GM19467 (cell line): ENCODE data around the gene HOXB2.
"Not testable (repeated sequence)": the region's sequence is repeated elsewhere in the genome, so short reads cannot be mapped to it uniquely, and the experiment has no call there.

Experiments used
- ATAC-seq: cut with Tn5 transposase; IDR thresholded peaks from one replicate; pipeline ENCODE4 v1.9.1; 2021; ENCODE audit warnings: mild to moderate bottlenecking, moderate library complexity; ENCODE audit not compliant: unreplicated experiment

Gene HOXB2

GRCh38 chr17:48517478-48517877, 27.4 kb downstream of the HOXB2 start:
- no peak for ATAC-seq

GRCh38 chr17:48515925-48516900, 28.7 kb downstream of the HOXB2 start:
- no peak for ATAC-seq

- ATAC-seq: no peak
Observed at GRCh38 chr17:48514477-48514876, 30.4 kb downstream of the HOXB2 start.

- no peak for ATAC-seq
Observed at GRCh38 chr17:48513666-48514455, 31.0 kb downstream of the HOXB2 start.

GRCh38 chr17:48513097-48513496, 31.8 kb downstream of the HOXB2 start:
- ATAC-seq: no peak

- peak; percentile 46 for ATAC-seq
Observed at GRCh38 chr17:48510761-48511604, 33.9 kb downstream of the HOXB2 start.

- ATAC-seq: no peak
Observed at GRCh38 chr17:48510381-48510760, 34.5 kb downstream of the HOXB2 start.

GRCh38 chr17:48509708-48510107, 35.2 kb downstream of the HOXB2 start:
- not testable (repeated sequence) for ATAC-seq

GRCh38 chr17:48506246-48506645, 38.7 kb downstream of the HOXB2 start:
- no peak for ATAC-seq

GRCh38 chr17:48505788-48506187, 39.1 kb downstream of the HOXB2 start:
- peak; percentile 70 for ATAC-seq

GRCh38 chr17:48504953-48505352, 40.0 kb downstream of the HOXB2 start:
- no peak for ATAC-seq

- ATAC-seq: no peak
Observed at GRCh38 chr17:48503747-48504146, 41.2 kb downstream of the HOXB2 start.

- no peak for ATAC-seq
Observed at GRCh38 chr17:48502901-48503300, 42.0 kb downstream of the HOXB2 start.

GRCh38 chr17:48502312-48502711, 42.6 kb downstream of the HOXB2 start:
- ATAC-seq: no peak

GRCh38 chr17:48500435-48501426, 44.2 kb downstream of the HOXB2 start:
- ATAC-seq: no peak

GRCh38 chr17:48499735-48500434, 45.0 kb downstream of the HOXB2 start:
- ATAC-seq: no peak

GRCh38 chr17:48499248-48499647, 45.7 kb downstream of the HOXB2 start:
- no peak for ATAC-seq

- no peak for ATAC-seq
Observed at GRCh38 chr17:48498164-48498850, 46.6 kb downstream of the HOXB2 start.
